Urothelium cell line (cell line): ENCODE data around the gene ZBED2.
A peak's percentile ranks its signal among the peaks of the same experiment; 100 is the strongest.
"Not testable (repeated sequence)": the region's sequence is repeated elsewhere in the genome, so short reads cannot be mapped to it uniquely, and the experiment has no call there.

Experiments used
- DNase-seq: peaks from one replicate; pipeline ENCODE4 v3.0.0; 2011; ENCODE audit warnings: low spot score, mixed read lengths
- FAIRE-seq: peaks from 2 replicates; lab custom pipeline; 2011; peaks lifted over from hg19 to GRCh38; lab: Jason Lieb, UNC

ZBED2 gene, protein sequence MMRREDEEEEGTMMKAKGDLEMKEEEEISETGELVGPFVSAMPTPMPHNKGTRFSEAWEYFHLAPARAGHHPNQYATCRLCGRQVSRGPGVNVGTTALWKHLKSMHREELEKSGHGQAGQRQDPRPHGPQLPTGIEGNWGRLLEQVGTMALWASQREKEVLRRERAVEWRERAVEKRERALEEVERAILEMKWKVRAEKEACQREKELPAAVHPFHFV

DNA sequence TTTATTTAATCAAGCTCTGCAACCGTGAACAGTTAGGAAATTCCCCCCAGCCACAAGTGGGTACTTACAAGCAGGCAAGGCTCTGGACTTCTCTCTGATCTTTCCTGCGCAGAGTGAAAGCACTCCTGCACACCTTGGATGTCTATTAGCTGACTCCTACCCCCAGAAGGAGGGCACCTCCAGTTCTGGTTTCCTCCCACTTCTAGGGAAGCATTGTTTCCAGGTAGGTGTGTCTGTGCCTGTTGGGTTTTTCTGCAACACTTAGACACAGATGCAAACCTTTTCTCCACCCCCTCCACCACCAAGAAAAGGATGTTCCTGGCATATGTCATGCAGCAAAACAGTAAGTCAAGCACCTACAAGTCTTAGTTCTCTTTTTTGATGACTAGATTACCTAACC lies at the start of gene ZBED2:
Gene ZBED2, minus strand, starts transcription at position 115 of the 400 bp plus-strand sequence. CDS start 1,145 bp downstream, outside the sequence.
- no peak for DNase-seq
- FAIRE-seq, result peak; percentile 71

GRCh38 chr3:111639316-111639715 lies 44.2 kb upstream of the ZBED2 start:
- FAIRE-seq, result peak; percentile 35
- DNase-seq, result no peak

DNA sequence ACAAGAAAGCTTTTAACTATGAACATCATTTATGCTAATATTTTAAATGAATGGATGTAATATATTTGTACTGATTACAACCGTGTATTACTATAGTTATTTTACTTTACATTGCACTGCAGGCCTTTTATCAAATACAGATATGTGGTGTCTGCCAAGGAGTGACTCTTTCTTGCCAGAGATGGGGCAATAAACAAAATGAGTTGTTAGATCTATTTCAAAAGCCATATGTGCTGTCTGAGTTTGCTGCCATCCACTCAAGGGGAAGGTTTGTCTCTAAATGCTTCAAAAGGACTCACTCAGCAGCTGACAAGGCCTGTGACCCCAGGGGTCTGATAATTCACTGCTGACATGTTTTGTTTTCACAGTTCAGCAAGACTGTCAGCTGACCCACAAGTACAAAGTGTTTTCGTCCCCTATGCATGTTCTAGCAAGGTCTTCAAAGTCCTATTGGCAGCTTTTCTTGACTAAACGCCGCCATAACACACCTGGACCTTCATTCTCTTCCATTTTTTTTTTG lies 41.3 kb upstream of the ZBED2 start:
- FAIRE-seq (no peak), DNase-seq (no peak)

DNA sequence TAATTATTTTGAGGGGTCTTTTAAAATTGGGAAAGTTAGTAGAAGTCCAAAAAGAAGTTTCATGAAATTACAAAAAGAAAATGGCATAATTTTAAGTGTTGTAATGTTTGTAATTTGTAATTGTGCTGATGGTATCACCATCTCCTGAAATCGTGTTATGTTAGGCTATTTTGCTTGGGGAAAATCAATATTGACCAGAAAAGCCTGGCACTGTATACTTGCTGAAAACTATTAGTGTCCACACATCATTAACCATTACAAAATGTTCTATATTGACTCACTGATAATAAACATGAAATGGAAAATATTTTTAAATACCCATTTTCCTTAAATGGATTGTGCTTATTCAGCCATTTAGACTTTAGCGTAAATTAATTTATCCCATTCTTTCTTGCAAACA lies 40.3 kb upstream of the ZBED2 start:
- no peak for DNase-seq
- no peak for FAIRE-seq

DNA sequence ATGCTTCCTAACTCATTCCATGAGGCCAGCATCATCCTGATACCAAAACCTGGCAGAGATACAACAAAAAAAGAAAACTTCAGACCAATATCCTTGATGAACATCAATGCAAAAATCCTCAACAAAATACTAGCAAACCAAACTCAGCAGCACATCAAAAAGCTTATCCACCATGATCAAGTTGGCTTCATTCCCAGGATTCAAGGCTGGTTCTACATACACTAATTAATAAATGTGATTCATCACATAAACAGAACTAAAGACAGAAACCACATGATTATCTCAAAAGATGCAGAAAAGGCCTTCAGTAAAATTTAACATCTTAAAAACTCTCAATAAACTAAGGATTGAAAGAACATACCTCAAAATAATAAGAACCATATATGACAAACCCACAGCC lies 35.5 kb upstream of the ZBED2 start:
- FAIRE-seq, DNase-seq: not testable (repeated sequence)

- not testable (repeated sequence) for DNase-seq
- peak; percentile 23 for FAIRE-seq
These were observed 33.9 kb upstream of the ZBED2 start for GRCh38 chr3:111629018-111629417.

GRCh38 chr3:111627092-111627491 lies 31.9 kb upstream of the ZBED2 start:
- DNase-seq, result no peak

DNA sequence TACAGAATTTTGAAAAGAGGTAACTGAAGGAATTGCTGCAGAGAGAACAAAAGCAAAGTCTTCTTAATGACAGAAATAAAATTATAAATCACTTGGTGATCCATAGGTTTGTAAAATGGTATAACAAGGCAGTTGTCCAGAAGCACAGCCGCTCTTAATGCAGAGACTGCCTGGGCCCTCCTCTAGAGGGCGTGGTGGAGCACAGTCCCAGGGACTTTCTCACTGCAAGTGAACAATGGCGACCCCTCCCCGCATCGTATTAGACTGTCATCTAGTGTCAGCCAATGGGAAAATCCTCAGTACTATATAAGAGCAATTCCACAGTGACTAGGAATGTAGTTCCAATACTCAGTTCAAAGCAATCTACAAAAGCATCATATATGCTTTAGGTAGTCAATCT lies 26.4 kb upstream of the ZBED2 start:
- DNase-seq (peak; percentile 32), FAIRE-seq (no peak)

More at GRCh38 chr3:111627092-111627491, 31.9 kb upstream of the ZBED2 start:
- no peak for FAIRE-seq

GRCh38 chr3:111619833-111620232 lies 24.7 kb upstream of the ZBED2 start:
- FAIRE-seq (no peak), DNase-seq (peak; percentile 21)

GRCh38 chr3:111618945-111619344 lies 23.8 kb upstream of the ZBED2 start:
- FAIRE-seq (no peak), DNase-seq (no peak)

- peak; percentile 5 for FAIRE-seq
These were observed 22.9 kb upstream of the ZBED2 start for GRCh38 chr3:111617912-111618601.

DNA sequence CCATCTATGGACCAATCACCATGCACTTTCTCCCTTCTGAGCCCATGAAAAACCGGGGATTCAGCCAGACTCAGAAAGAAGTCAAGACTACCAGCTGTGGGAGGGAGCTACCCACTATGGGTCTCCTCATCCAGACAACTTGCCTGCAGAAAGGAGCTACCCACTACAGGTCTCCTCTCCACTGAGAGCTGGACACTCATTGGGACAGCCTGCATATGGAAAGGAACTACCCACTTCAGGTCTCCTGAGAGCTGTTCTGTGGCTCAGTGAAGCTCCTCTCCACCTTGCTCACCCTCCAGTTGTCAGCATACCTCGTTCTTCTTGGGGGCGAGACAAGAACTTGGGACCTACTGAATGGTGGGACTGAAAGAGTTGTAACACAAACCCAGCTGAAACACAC lies 22.3 kb upstream of the ZBED2 start:
- FAIRE-seq, result no peak
- no peak for DNase-seq

More at GRCh38 chr3:111617912-111618601, 22.9 kb upstream of the ZBED2 start:
- DNase-seq, result no peak

DNA sequence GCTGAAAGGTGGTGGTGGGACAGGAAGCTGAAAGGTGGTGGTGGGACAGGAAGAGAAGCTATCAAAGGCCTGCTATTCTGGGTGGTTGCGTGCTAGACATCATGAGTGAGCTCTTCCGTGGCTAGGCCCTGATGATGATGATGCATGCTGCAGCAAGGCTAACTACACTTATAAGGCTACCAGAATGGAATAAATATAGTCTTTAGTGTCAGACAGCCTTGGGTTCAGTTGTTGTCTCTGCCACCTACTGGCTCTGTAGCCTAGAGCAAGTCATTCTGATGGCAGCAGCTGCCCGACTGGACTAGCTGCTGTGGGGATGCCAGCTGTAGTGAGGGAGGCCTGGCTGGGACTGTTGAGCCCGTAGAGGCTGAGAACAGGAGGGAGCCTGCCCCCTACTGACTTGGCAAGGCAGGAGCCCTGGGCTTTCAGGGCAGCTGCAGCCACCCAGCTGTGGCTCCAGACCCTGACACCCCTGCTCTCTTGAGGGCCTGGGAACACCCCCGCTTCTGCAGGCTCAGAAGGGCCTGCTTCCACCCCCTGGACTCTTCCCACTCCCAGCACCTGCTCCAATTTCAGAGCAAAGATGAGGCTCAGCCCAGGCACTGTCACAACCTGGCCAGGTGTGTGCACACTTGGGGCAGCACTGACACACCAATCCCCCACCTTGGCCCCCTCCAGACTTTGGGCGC lies 21.4 kb upstream of the ZBED2 start:
- FAIRE-seq (no peak), DNase-seq (no peak)

DNA sequence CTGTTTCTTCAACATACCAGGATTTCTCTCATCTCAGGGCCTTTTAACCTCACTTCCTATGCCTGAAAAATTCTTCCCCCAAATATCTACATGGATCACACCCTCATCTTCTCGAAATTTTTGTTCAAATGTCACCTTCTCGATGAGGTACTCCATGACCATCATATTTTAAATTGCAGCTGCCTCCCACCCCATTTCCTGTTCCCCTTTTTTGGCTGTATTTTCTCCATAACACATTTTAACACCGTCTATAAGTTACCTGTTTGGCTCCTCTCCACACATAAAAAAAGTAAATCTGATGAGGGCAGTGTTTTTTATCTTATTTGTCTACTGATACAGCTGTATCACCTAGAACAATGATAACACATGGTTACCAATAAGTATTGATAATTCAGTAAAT lies 20.7 kb upstream of the ZBED2 start:
- FAIRE-seq (no peak), DNase-seq (no peak)

DNA sequence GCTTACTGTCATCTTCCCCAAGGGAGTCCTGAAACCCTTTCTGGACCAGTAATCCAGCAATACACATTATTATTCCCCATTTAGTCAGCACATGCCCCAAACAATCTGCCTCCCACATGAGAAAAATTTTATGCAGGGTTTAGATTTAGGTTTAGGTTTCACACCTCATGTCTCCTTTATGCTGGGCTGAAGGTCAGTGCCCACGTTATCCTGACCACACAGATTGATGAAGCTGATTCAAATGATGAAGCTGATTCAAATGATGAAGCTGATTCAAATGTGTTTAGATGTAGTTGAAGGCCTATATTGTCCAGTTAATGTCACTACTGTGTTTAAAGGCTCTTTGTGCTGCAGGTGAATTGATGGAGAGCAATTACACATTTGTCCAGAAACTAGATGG lies 18.1 kb upstream of the ZBED2 start:
- DNase-seq (no peak), FAIRE-seq (no peak)

DNA sequence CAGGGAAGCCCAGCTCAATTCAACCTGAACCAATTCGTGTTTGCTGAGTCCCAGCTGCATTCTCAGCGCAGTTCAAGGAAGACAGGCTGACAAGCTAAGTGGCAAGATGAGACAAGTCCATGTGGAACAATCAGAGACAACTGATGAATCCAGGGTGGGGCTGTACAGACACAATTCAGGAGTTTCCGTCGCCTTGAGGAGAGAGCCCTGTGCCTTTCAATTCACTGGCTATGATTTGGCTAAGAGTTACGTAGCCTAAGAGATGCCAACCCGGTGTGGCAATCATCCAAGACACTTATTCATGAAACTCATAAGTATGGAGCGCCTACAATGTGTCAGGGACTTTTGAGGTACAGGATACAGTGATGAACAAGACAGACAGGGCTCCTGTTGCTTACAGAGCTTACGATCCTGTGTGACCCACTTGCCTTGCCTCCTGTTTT lies 15.5 kb upstream of the ZBED2 start:
- peak; percentile 52 for FAIRE-seq

GRCh38 chr3:111610189-111610588 lies 15.0 kb upstream of the ZBED2 start:
- no peak for FAIRE-seq

More for the DNA sequence above, 15.5 kb upstream of the ZBED2 start:
- no peak for DNase-seq

DNA sequence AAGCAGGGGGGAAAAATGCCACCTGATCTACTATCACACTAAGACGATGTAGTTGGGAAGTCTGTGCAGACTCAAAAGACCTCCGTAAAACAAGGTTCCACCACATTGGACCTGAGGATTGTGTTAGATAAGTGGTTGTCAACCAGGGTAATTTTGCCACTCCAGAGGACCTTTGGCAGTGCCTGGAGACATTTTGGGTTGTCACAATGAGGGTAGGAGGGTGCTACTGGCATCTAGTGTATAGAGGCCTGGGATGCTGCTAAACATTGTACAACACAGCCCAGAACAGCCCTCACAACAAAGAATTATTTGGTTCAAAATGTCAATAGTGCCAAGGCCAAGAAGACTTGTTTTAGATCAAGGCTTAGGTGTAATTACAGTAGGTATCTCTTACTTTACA lies 14.6 kb upstream of the ZBED2 start:
- FAIRE-seq (no peak), DNase-seq (no peak)

More at GRCh38 chr3:111610189-111610588, 15.0 kb upstream of the ZBED2 start:
- DNase-seq, result no peak

- no peak for DNase-seq
These were observed 13.2 kb upstream of the ZBED2 start for GRCh38 chr3:111608383-111608782.

GRCh38 chr3:111607240-111607920 lies 12.2 kb upstream of the ZBED2 start:
- FAIRE-seq (no peak), DNase-seq (no peak)

More at GRCh38 chr3:111608383-111608782, 13.2 kb upstream of the ZBED2 start:
- FAIRE-seq, result peak; percentile 48

- DNase-seq, result no peak
- FAIRE-seq, result no peak
These were observed 10.3 kb upstream of the ZBED2 start for GRCh38 chr3:111605493-111605892.
